ENCODE data around the gene CD164L2. TPM values are rescaled to one million over a fixed set of nuclear protein-coding genes. Genes with fewer than 3 reads are reported as not detected.

Gene CD164L2
- total and polyA plus RNA-seq, 4 experiments from 2014 or later: 0.22 TPM; not detected in 3

- peak overlapping the region; percentile 79 to 94 (median 89) for H3K27ac Mint-ChIP-seq
- Histone ChIP-seq H3K4me3 (ENCODE audit: low read length in 2 of 2) (peak overlapping the region in 1 of 2 donors; percentile 2), H3K27ac (ENCODE audit: low read depth, low read length) (peak overlapping the region; percentile 16), H3K36me3 (ENCODE audit: insufficient read depth, low read length) (peaks cover 8% of the 10 kb centered on the region), H3K9me3 (ENCODE audit: control insufficient read depth in 1 of 2, low read length in 2 of 2) (no peaks in the 10 kb centered on the region), H3K4me1 (ENCODE audit: insufficient read depth, low read length) (peaks cover 83% of the 10 kb centered on the region), H3K27me3 (ENCODE audit: insufficient read depth, low read length) (no peaks in the 10 kb centered on the region)
- H3K27me3 Mint-ChIP-seq: no peaks in the 10 kb centered on the region
- DNase-seq: no peak
- no peaks in the 10 kb centered on the region for H3K9me3 Mint-ChIP-seq
- peak overlapping the region; percentile 72 to 92 (median 79) for H3K4me3 Mint-ChIP-seq
- H3K36me3 Mint-ChIP-seq: peaks cover 24 to 34% of the 10 kb centered on the region in 2 donors
- intact Hi-C loops (cut with micrococcal nuclease): no loop called here
- ChIA-PET CTCF (ENCODE audit: partially characterized antibody) (interaction anchor here (1.0 to 3.4 kb wide), 5 partner anchors 10 to 178 kb away, joined by 3 to 10 read pairs (median 3); no protein-coding TSS in a partner anchor), POLR2A (ENCODE audit: partially characterized antibody) (interaction anchor here (1.1 kb wide), 1 partner anchor 11 kb away, joined by 4 read pairs; no protein-coding TSS in a partner anchor)
- peaks cover 49 to 73% (median 61%) of the 10 kb centered on the region in 4 donors for H3K4me1 Mint-ChIP-seq
Observed at GRCh38 chr1:27427816-27428315, 44.7 kb upstream of the CD164L2 start.

- no peaks in the 10 kb centered on the region for H3K27me3 ChIP-seq (ENCODE audit: insufficient read depth, low read length)
- no peak overlapping the region for H3K4me3 ChIP-seq (ENCODE audit: low read length in 2 of 2)
- peaks cover 8% of the 10 kb centered on the region for H3K36me3 ChIP-seq (ENCODE audit: insufficient read depth, low read length)
- intact Hi-C loops (cut with micrococcal nuclease): no loop called here
- Mint-ChIP-seq H3K4me1 (peaks cover 52 to 77% (median 65%) of the 10 kb centered on the region in 4 donors), H3K27ac (peak overlapping the region; percentile 25 to 94 (median 84)), H3K36me3 (peaks cover 24 to 36% of the 10 kb centered on the region in 2 donors), H3K9me3 (no peaks in the 10 kb centered on the region), H3K27me3 (no peaks in the 10 kb centered on the region), H3K4me3 (peak overlapping the region in 5 of 8 donors; percentile 22 to 86 (median 79))
- H3K4me1 ChIP-seq (ENCODE audit: insufficient read depth, low read length): peaks cover 83% of the 10 kb centered on the region
- CTCF ChIA-PET (ENCODE audit: partially characterized antibody): interaction anchor here (1.0 to 3.4 kb wide), 5 partner anchors 9 to 178 kb away, joined by 3 to 10 read pairs (median 3); no protein-coding TSS in a partner anchor
- H3K27ac ChIP-seq (ENCODE audit: low read depth, low read length): no peak overlapping the region
- no peak for DNase-seq
- H3K9me3 ChIP-seq (ENCODE audit: control insufficient read depth in 1 of 2, low read length in 2 of 2): no peaks in the 10 kb centered on the region
- POLR2A ChIA-PET (ENCODE audit: partially characterized antibody): no interaction called here
Observed at GRCh38 chr1:27427329-27427728, 44.2 kb upstream of the CD164L2 start.

DNA sequence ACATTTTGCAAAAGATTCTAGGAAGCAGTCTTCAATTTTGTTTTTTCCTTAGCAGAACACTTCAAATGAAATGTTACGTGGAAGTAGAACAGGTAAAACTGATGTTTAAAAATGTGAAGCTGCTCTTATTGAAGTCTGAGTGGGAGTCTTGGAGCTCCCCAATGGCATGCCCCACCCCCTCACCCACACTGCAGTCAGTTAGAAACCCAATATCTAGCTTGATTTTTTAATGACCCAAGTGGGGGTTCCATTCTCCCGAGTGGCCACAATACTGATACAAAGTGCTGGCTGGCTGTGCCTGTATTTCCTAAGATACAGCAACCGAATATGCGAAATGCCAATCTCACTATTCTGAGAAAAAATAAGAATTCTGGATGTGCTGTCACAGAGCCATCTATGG, 40.6 kb upstream of the CD164L2 start:
- H3K27me3 Mint-ChIP-seq: no peaks in the 10 kb centered on the region
- intact Hi-C loops (cut with micrococcal nuclease): no loop called here
- no peak for DNase-seq
- peaks cover 41 to 67% (median 52%) of the 10 kb centered on the region in 4 donors for H3K4me1 Mint-ChIP-seq
- no peaks in the 10 kb centered on the region for H3K9me3 ChIP-seq (ENCODE audit: control insufficient read depth in 1 of 2, low read length in 2 of 2)
- peaks cover 81% of the 10 kb centered on the region for H3K4me1 ChIP-seq (ENCODE audit: insufficient read depth, low read length)
- no peak overlapping the region for H3K27ac ChIP-seq (ENCODE audit: low read depth, low read length)
- no peak overlapping the region for H3K4me3 Mint-ChIP-seq
- POLR2A ChIA-PET (ENCODE audit: partially characterized antibody): interaction anchor here (0.5 to 1.9 kb wide), 3 partner anchors 67 to 246 kb away, joined by 3 to 5 read pairs (median 4); partner anchors contain the start of gene WASF2
- peaks cover 28 to 41% of the 10 kb centered on the region in 2 donors for H3K36me3 Mint-ChIP-seq
- H3K4me3 ChIP-seq (ENCODE audit: low read length in 2 of 2): no peak overlapping the region
- peaks cover 8% of the 10 kb centered on the region for H3K36me3 ChIP-seq (ENCODE audit: insufficient read depth, low read length)
- H3K27ac Mint-ChIP-seq: peak overlapping the region in 6 of 7 donors; percentile 36 to 83 (median 70)
- no peaks in the 10 kb centered on the region for H3K27me3 ChIP-seq (ENCODE audit: insufficient read depth, low read length)
- CTCF ChIA-PET (ENCODE audit: partially characterized antibody): interaction anchor here (1.0 to 1.6 kb wide), 3 partner anchors 12 to 129 kb away, joined by 3 to 6 read pairs (median 5); no protein-coding TSS in a partner anchor
- H3K9me3 Mint-ChIP-seq: no peaks in the 10 kb centered on the region

DNA sequence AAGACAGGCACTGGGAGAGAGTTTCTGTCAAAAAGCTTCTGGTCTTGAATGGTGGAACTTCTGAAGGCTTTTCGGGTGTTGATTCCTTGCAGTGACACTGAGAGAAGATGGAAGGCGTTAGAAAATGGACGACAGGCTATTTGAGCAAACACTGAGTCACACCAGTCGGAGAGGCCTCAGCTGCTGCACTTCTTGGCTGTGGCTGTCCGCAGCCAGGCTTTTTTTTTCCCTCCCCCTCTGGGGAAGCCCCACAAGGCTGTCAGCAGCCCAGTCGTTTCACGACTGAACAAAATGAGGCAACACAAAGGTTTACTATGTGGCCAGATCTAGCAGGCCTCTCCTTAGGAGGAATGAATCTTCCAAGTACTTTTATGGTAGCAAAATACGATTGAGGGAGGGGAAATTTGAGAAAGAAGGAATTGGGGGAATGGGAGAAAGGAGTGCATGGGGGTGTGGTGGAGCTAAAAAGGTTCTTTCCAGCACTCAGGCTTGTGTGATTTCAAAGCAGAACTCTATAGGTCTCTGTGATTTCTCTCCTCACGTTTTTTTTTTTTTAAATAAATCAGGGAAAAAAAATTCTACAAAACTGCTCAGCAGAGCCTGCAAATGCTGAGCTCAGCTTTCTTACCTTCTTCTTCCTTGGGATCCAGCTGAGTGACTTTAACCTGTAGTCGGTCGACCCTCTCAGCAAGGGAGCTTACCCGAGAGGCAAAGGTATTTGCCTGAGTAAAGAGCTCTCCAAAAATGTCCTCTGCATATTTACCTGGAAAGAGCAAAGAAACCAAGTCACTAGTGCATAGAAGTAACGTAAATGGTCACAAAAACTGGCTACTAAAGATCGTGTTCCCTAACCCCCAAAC, 35.4 kb upstream of the CD164L2 start:
- H3K9me3 Mint-ChIP-seq: no peaks in the 10 kb centered on the region
- H3K4me1 Mint-ChIP-seq: peaks cover 26 to 54% (median 38%) of the 10 kb centered on the region in 4 donors
- H3K4me3 ChIP-seq (ENCODE audit: low read length in 2 of 2): no peak overlapping the region
- ChIA-PET POLR2A (ENCODE audit: partially characterized antibody) (interaction anchor here (1.2 to 1.4 kb wide), 2 partner anchors 11 to 18 kb away, joined by 3 to 4 read pairs; no protein-coding TSS in a partner anchor), CTCF (ENCODE audit: partially characterized antibody) (interaction anchor here (0.8 to 2.3 kb wide), 6 partner anchors 9 to 189 kb away, joined by 3 to 7 read pairs (median 4); no protein-coding TSS in a partner anchor)
- H3K4me1 ChIP-seq (ENCODE audit: insufficient read depth, low read length): peaks cover 57% of the 10 kb centered on the region
- H3K36me3 Mint-ChIP-seq: peaks cover 38 to 61% of the 10 kb centered on the region in 2 donors
- H3K27me3 ChIP-seq (ENCODE audit: insufficient read depth, low read length): no peaks in the 10 kb centered on the region
- peak overlapping the region; percentile 82 to 91 (median 87) for H3K27ac Mint-ChIP-seq
- H3K9me3 ChIP-seq (ENCODE audit: control insufficient read depth in 1 of 2, low read length in 2 of 2): no peaks in the 10 kb centered on the region
- intact Hi-C loops (cut with micrococcal nuclease): loop anchor here (5.0 kb wide), 1 partner anchor 104 kb away; no protein-coding TSS in a partner anchor
- peak overlapping the region; percentile 4 for H3K27ac ChIP-seq (ENCODE audit: low read depth, low read length)
- H3K4me3 Mint-ChIP-seq: peak overlapping the region in 4 of 8 donors; percentile 21 to 70 (median 38)
- peaks cover 46% of the 10 kb centered on the region for H3K36me3 ChIP-seq (ENCODE audit: insufficient read depth, low read length)
- H3K27me3 Mint-ChIP-seq: no peaks in the 10 kb centered on the region
- DNase-seq: peak in 2 of 5 donors; percentile 27 to 71

DNA sequence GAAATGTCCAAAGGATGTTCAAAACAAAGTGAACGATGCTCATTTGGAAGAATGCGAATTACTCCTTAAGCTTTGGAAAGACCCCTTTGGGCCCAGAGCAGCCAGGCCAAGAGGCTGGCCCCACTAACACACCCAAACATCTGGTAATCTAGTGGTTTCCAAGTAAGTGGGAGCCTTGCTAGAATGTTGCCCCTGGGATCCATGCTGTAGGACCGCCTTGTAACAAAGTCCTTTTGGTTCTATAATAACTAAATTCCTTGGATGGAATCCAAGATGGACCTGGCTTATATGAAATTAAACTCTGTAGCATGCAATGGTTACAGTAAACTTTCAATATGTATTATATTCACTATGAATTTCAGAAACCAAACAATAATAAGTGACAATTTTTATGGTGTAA, 34.6 kb upstream of the CD164L2 start:
- ChIA-PET POLR2A (ENCODE audit: partially characterized antibody) (interaction anchor here (1.2 kb wide), 1 partner anchor 12 kb away, joined by 3 read pairs; no protein-coding TSS in a partner anchor), CTCF (ENCODE audit: partially characterized antibody) (interaction anchor here (1.2 to 3.3 kb wide), 3 partner anchors 10 to 190 kb away, joined by 3 to 17 read pairs (median 7); no protein-coding TSS in a partner anchor)
- peak overlapping the region in 5 of 7 donors; percentile 61 to 91 (median 86) for H3K27ac Mint-ChIP-seq
- H3K27ac ChIP-seq (ENCODE audit: low read depth, low read length): no peak overlapping the region
- no peaks in the 10 kb centered on the region for H3K27me3 Mint-ChIP-seq
- H3K9me3 Mint-ChIP-seq: no peaks in the 10 kb centered on the region
- H3K9me3 ChIP-seq (ENCODE audit: control insufficient read depth in 1 of 2, low read length in 2 of 2): no peaks in the 10 kb centered on the region
- no peak overlapping the region for H3K4me3 Mint-ChIP-seq
- peaks cover 52% of the 10 kb centered on the region for H3K4me1 ChIP-seq (ENCODE audit: insufficient read depth, low read length)
- intact Hi-C loops (cut with micrococcal nuclease): loop anchor here (2.0 to 5.0 kb wide), 3 partner anchors 105 to 245 kb away; no protein-coding TSS in a partner anchor
- no peak overlapping the region for H3K4me3 ChIP-seq (ENCODE audit: low read length in 2 of 2)
- no peaks in the 10 kb centered on the region for H3K27me3 ChIP-seq (ENCODE audit: insufficient read depth, low read length)
- DNase-seq: no peak
- peaks cover 25 to 52% (median 38%) of the 10 kb centered on the region in 4 donors for H3K4me1 Mint-ChIP-seq
- H3K36me3 Mint-ChIP-seq: peaks cover 47 to 69% of the 10 kb centered on the region in 2 donors
- H3K36me3 ChIP-seq (ENCODE audit: insufficient read depth, low read length): peaks cover 55% of the 10 kb centered on the region

- Mint-ChIP-seq H3K36me3 (peaks cover 50 to 74% of the 10 kb centered on the region in 2 donors), H3K4me1 (peaks cover 19 to 42% (median 30%) of the 10 kb centered on the region in 4 donors), H3K4me3 (no peak overlapping the region), H3K27me3 (no peaks in the 10 kb centered on the region), H3K9me3 (no peaks in the 10 kb centered on the region), H3K27ac (peak overlapping the region; percentile 29 to 75 (median 42))
- Histone ChIP-seq H3K36me3 (ENCODE audit: insufficient read depth, low read length) (peaks cover 65% of the 10 kb centered on the region), H3K27ac (ENCODE audit: low read depth, low read length) (no peak overlapping the region), H3K27me3 (ENCODE audit: insufficient read depth, low read length) (no peaks in the 10 kb centered on the region), H3K9me3 (ENCODE audit: control insufficient read depth in 1 of 2, low read length in 2 of 2) (no peaks in the 10 kb centered on the region), H3K4me3 (ENCODE audit: low read length in 2 of 2) (no peak overlapping the region), H3K4me1 (ENCODE audit: insufficient read depth, low read length) (peaks cover 42% of the 10 kb centered on the region)
- intact Hi-C loops (cut with micrococcal nuclease): loop anchor here (2.0 to 5.0 kb wide), 3 partner anchors 106 to 246 kb away; no protein-coding TSS in a partner anchor
- DNase-seq: peak; percentile 51 to 67 (median 60)
- ChIA-PET CTCF (ENCODE audit: partially characterized antibody) (interaction anchor here (0.6 to 3.3 kb wide), 25 partner anchors 12 to 253 kb away, joined by 3 to 21 read pairs (median 4); partner anchors contain the start of genes AHDC1, MAP3K6 and WASF2), POLR2A (ENCODE audit: partially characterized antibody) (interaction anchor here (0.6 to 2.6 kb wide), 7 partner anchors 12 to 246 kb away, joined by 3 to 7 read pairs (median 4); partner anchors contain the start of gene WASF2)
Observed at GRCh38 chr1:27416387-27417111, 33.4 kb upstream of the CD164L2 start.
